ENCODE data around the gene CPSF4L. TPM values are rescaled to one million over a fixed set of nuclear protein-coding genes. Genes with fewer than 3 reads are reported as not detected.

CPSF4L gene
- total RNA-seq, 6 experiments from 2014 or later = not detected

DNA sequence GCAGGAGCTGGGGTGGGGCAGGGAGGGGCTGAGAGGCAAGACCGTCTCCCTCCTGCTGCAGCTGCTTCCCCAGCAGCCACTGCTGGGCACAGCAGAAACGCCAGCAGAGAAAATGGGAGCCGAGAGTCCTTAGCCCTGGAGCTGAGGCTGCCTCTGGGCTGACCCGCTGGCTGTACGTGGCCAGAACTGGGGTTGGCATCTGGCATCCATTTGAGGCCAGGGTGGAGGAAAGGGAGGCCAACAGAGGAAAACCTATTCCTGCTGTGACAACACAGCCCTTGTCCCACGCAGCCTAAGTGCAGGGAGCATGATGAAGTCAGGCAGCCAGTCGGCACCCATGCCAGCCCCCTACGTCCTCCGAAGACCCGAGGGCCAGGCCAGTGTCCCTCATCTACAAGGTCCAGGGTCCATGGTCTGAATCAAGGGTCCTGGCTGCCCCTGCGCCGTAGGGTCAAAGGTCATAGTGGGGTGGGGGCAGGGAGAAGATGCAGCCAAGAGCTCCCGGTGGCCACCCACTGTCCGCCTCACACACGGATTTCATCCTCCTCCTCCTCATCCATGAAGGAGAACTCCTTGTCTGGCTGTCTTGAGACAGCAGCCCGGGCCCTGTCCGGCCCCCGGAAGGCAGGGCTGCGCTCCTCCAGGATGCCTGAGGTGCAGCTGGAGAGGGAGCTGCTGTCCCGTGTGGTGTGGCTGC is 23.4 kb upstream of the CPSF4L start:
- DNase-seq (no peak), ATAC-seq (no peak)
- H3K4me1 ChIP-seq = peaks cover 0 to 37% (median 18%) of the 10 kb centered on the region in 4 donors
- TF ChIP-seq CTCF (IDR thresholded peaks at IDR 0.05) (no peak), POLR2A (IDR thresholded peaks at IDR 0.05) (no peak)
- H3K4me3 ChIP-seq = no peak overlapping the region
- H3K27ac ChIP-seq = no peak overlapping the region
- no peaks in the 10 kb centered on the region for H3K9me3 ChIP-seq
- no peaks in the 10 kb centered on the region for H3K27me3 ChIP-seq
- 62% methylated on average over 4 of the region's 20 CpGs for WGBS (ENCODE audit: insufficient coverage, low coverage, low lambda C conversion rate, missing lambda C conversion rate)
- intact Hi-C loops (cut with DNase I) = no loop called here
- H3K36me3 ChIP-seq = peaks cover 0 to 28% (median 12%) of the 10 kb centered on the region in 4 donors

GRCh38 chr17:73284354-73284753 is 22.7 kb upstream of the CPSF4L start:
- WGBS (ENCODE audit: insufficient coverage, low coverage, low lambda C conversion rate, missing lambda C conversion rate) = 82% methylated on average over 8 of the region's 8 CpGs
- Histone ChIP-seq H3K4me3 (no peak overlapping the region), H3K36me3 (peaks cover 0 to 28% (median 12%) of the 10 kb centered on the region in 4 donors), H3K4me1 (peaks cover 0 to 31% (median 15%) of the 10 kb centered on the region in 4 donors), H3K27ac (no peak overlapping the region), H3K9me3 (no peaks in the 10 kb centered on the region), H3K27me3 (no peaks in the 10 kb centered on the region)
- no peak for TF ChIP-seq CTCF (IDR thresholded peaks at IDR 0.05)
- no peak for TF ChIP-seq POLR2A (IDR thresholded peaks at IDR 0.05)
- intact Hi-C loops (cut with DNase I) = no loop called here
- ATAC-seq (no peak), DNase-seq (no peak)

GRCh38 chr17:73283841-73284282 is 22.2 kb upstream of the CPSF4L start:
- no peak for DNase-seq
- H3K4me1 ChIP-seq = peaks cover 0 to 31% (median 16%) of the 10 kb centered on the region in 4 donors
- no peak for TF ChIP-seq POLR2A (IDR thresholded peaks at IDR 0.05)
- no peak for TF ChIP-seq CTCF (IDR thresholded peaks at IDR 0.05)
- H3K9me3 ChIP-seq = no peaks in the 10 kb centered on the region
- no peak overlapping the region for H3K4me3 ChIP-seq
- H3K36me3 ChIP-seq = peaks cover 0 to 28% (median 12%) of the 10 kb centered on the region in 4 donors
- 58% methylated on average over 3 of the region's 10 CpGs for WGBS (ENCODE audit: insufficient coverage, low coverage, low lambda C conversion rate, missing lambda C conversion rate)
- H3K27me3 ChIP-seq = no peaks in the 10 kb centered on the region
- intact Hi-C loops (cut with DNase I) = no loop called here
- ATAC-seq = no peak
- H3K27ac ChIP-seq = no peak overlapping the region

GRCh38 chr17:73283250-73283649 is 21.6 kb upstream of the CPSF4L start:
- Histone ChIP-seq H3K27me3 (no peaks in the 10 kb centered on the region), H3K9me3 (no peaks in the 10 kb centered on the region), H3K27ac (no peak overlapping the region), H3K4me3 (no peak overlapping the region), H3K36me3 (peaks cover 0 to 28% (median 12%) of the 10 kb centered on the region in 4 donors), H3K4me1 (peaks cover 1 to 31% (median 19%) of the 10 kb centered on the region in 4 donors)
- intact Hi-C loops (cut with DNase I) = no loop called here
- no peak for DNase-seq
- 86% methylated on average over 2 of the region's 5 CpGs for WGBS (ENCODE audit: insufficient coverage, low coverage, low lambda C conversion rate, missing lambda C conversion rate)
- TF ChIP-seq CTCF (IDR thresholded peaks at IDR 0.05) = no peak
- TF ChIP-seq POLR2A (IDR thresholded peaks at IDR 0.05) = no peak
- ATAC-seq = no peak

All from right lobe of liver (tissue), 6 donors.